Esophagus muscularis mucosa (tissue), 3 donors: Measurements from ENCODE around the gene PSG7.
"Not testable (repeated sequence)": the region's sequence is repeated elsewhere in the genome, so short reads cannot be mapped to it uniquely, and the experiment has no call there.

ENCODE experiments used
- EP300 ChIP-seq: sonication (generic); formaldehyde crosslinking; IDR thresholded peaks from one replicate; pipeline ENCODE4 v1.6.1; 2017; ENCODE audit warnings: antibody characterized with exemption
- POLR2AphosphoS5 ChIP-seq, 2 donors: sonication (generic); formaldehyde crosslinking; IDR thresholded peaks; one replicate each; pipeline ENCODE4 v1.6.1; 2017; ENCODE audit warnings: antibody characterized with exemption in 2 of 2

- not testable (repeated sequence) for TF ChIP-seq POLR2AphosphoS5 (IDR thresholded peaks at IDR 0.05); EP300
Observed at GRCh38 chr19:42887876-42888445, 49.0 kb downstream of the PSG7 start.
